BLaER1 treated with 17β-estradiol and CSF1 and Interleukin-3, amounts not matched to agents 10 nM and 100 nM (cell line): Measurements from ENCODE around the gene RECK.

Source experiments
- H3K27ac ChIP-seq, 11 experiments: shearing (Covaris generic); formaldehyde crosslinking; 2 replicates each; pipeline ENCODE4 v1.8.1; 2022
- H3K27me3 ChIP-seq, 11 experiments: shearing (Covaris generic); formaldehyde crosslinking; 2 replicates each; pipeline ENCODE4 v1.8.1; 2022
- H3K36me3 ChIP-seq, 11 experiments: shearing (Covaris generic); formaldehyde crosslinking; 2 replicates each; pipeline ENCODE4 v1.8.1; 2022
- H3K4me1 ChIP-seq, 10 experiments: shearing (Covaris generic); formaldehyde crosslinking; 2 replicates each; pipeline ENCODE4 v1.8.1; 2022
- H3K4me2 ChIP-seq, 11 experiments: shearing (Covaris generic); formaldehyde crosslinking; 2 replicates each; pipeline ENCODE4 v1.8.1; 2022
- H3K4me3 ChIP-seq, 10 experiments: shearing (Covaris generic); formaldehyde crosslinking; 2 replicates each; pipeline ENCODE4 v1.8.1; 2022
- H3K9ac ChIP-seq, 11 experiments: shearing (Covaris generic); formaldehyde crosslinking; 2 replicates each; pipeline ENCODE4 v1.8.1; 2022
- H3K9me3 ChIP-seq, 11 experiments: shearing (Covaris generic); formaldehyde crosslinking; replicated peaks in 1 of 11; 2 replicates each; pipeline ENCODE4 v1.8.1; 2022
- H4K20me1 ChIP-seq, 11 experiments: shearing (Covaris generic); formaldehyde crosslinking; 2 replicates each; pipeline ENCODE4 v1.8.1; 2022
- Cebpa-rat ChIP-seq, 11 experiments: shearing (Covaris generic); IDR thresholded peaks; 2 replicates each; pipeline ENCODE4 v1.8.1; 2022

The RECK gene

DNA sequence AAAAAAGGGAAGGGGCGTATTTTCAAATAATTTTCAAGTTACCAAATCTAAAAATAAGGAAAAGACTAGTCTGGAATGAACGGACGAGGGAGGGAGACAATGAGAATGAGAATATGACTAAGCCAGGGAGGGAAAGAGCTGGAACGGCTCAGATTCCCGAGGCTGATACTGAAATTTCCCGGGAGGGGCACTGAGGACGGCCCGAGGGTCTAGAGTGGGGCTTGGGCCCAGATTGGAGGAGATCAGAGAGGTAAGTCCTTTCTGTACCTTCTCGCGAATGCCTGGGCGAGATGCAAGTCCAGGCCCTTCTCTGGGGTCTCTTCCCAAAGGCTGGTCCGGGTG is 129.1 kb downstream of the RECK start:
- peaks cover 0 to 38% (median 16%) of the 10 kb centered on the region in 10 experiments; a peak in 16 of 20 replicates for H3K4me1 ChIP-seq
- peaks cover 0 to 15% (median 4%) of the 10 kb centered on the region in 11 experiments; a peak in 7 of 22 replicates for H3K36me3 ChIP-seq
- H3K4me3 ChIP-seq, result no peak overlapping the region
- H3K27ac ChIP-seq, result no peak overlapping the region
- H3K27me3 ChIP-seq, result no peaks in the 10 kb centered on the region
- H3K9ac ChIP-seq, result no peak overlapping the region
- H3K9me3 ChIP-seq, result no peaks in the 10 kb centered on the region
- peak overlapping the region in 4 of 11 experiments; percentile 22 to 93 (median 76); a peak in 4 of 22 replicates for H3K4me2 ChIP-seq
- no peaks in the 10 kb centered on the region for H4K20me1 ChIP-seq
- TF ChIP-seq Cebpa-rat (IDR thresholded peaks at IDR 0.05), result no peak

DNA sequence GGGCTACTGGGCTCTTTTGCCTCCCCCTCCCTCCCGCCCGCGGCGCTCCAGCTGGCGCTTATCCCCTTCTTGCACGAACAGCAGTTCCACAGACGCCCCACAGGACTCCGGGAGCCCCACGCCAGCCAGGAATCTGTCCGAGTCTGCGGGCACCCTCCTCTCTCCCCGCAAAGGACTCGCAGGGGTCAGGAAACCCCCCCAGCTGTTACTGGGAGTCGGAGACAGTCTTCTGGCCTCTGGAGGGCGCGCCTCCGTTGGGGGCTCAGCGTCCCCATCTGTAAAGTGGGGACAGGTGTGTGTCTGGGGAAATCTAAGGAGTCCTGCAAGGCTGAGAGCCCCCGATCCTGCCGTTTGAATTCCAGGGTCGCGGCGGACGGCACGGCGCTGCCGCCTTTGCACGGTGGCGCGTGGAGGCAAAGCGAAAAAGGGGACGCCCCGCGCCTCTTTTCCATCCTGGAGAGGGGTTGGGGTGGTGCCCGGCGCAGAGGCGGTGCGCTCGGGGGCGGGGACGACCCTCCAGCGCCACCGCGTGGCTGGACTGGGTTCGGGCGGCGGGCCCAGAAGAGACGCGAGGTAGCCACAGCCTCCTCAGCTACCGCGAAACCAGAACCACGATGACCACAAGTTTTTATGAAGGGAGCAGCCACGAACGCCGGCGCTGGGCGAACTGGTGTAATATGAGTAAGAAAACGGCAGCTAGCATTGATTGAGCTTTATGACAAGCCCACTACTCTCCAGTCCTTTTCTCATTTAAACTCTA is 129.6 kb downstream of the RECK start:
- Histone ChIP-seq H3K27ac (peak overlapping the region in 2 of 11 experiments; percentile 22 to 34; a peak in 1 of 22 replicates), H3K4me2 (peak overlapping the region; percentile 61 to 93 (median 75)), H3K27me3 (no peaks in the 10 kb centered on the region), H3K9me3 (no peaks in the 10 kb centered on the region), H3K4me3 (peak overlapping the region in 7 of 10 experiments; percentile 40 to 63 (median 48); a peak in 13 of 20 replicates), H3K9ac (peak overlapping the region in 6 of 11 experiments; percentile 20 to 53 (median 40); a peak in 6 of 22 replicates), H4K20me1 (no peaks in the 10 kb centered on the region), H3K36me3 (peaks cover 0 to 14% (median 4%) of the 10 kb centered on the region in 11 experiments; a peak in 7 of 22 replicates), H3K4me1 (peaks cover 0 to 38% (median 16%) of the 10 kb centered on the region in 10 experiments; a peak in 16 of 20 replicates)
- no peak for TF ChIP-seq Cebpa-rat (IDR thresholded peaks at IDR 0.05)

DNA sequence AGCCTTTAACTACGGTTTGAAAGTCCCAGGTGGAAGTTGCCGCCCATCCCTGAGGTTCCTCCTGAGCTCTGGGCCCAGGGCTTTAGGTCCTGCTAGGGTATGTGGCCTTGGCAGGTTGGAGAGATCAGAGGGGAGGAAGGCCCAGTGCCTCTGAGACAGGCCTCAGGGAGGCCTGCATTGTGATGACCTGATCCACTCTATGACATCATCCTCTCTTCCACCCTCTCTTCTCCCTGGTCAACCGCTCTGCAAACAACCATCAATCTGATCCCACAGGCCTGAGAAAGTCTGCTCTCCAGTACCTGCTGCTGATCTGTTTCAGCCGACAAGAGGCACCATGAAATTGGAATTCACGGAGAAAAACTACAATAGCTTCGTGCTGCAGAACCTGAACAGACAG is 132.5 kb downstream of the RECK start, which contains the start of gene CCIN:
CCIN (plus strand) TSS at position 223 of the 400 bp plus-strand sequence; CDS start at position 338, 115 bp downstream.
- H3K36me3 ChIP-seq, result no peaks in the 10 kb centered on the region
- no peaks in the 10 kb centered on the region for H3K27me3 ChIP-seq
- H3K9me3 ChIP-seq, result no peaks in the 10 kb centered on the region
- no peak within 1 kb of the TSS for H3K4me2 ChIP-seq
- no peak within 1 kb of the TSS for H3K9ac ChIP-seq
- no peak within 1 kb of the TSS for H3K27ac ChIP-seq
- H3K4me1 ChIP-seq, result peaks cover 0 to 23% (median 5%) of the 10 kb centered on the region in 10 experiments; a peak in 8 of 20 replicates
- TF ChIP-seq Cebpa-rat (IDR thresholded peaks at IDR 0.05), result no peak
- no peaks in the 10 kb centered on the region for H4K20me1 ChIP-seq
- no peak within 1 kb of the TSS for H3K4me3 ChIP-seq

DNA sequence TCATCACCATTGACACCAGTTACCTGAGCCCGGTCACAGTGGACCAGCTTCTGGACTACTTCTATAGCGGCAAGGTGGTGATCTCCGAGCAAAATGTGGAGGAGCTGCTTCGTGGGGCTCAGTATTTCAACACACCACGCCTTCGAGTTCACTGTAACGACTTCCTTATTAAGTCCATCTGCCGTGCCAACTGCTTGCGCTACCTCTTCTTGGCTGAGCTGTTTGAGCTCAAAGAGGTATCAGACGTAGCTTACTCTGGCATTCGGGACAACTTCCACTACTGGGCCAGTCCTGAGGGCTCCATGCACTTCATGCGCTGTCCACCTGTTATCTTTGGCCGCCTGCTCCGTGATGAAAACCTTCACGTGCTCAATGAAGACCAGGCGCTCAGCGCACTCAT is 133.0 kb downstream of the RECK start:
- no peaks in the 10 kb centered on the region for H3K27me3 ChIP-seq
- H3K4me2 ChIP-seq, result no peak overlapping the region
- no peaks in the 10 kb centered on the region for H4K20me1 ChIP-seq
- H3K4me3 ChIP-seq, result no peak overlapping the region
- TF ChIP-seq Cebpa-rat (IDR thresholded peaks at IDR 0.05), result no peak
- no peak overlapping the region for H3K9ac ChIP-seq
- H3K27ac ChIP-seq, result no peak overlapping the region
- no peaks in the 10 kb centered on the region for H3K9me3 ChIP-seq
- H3K4me1 ChIP-seq, result peaks cover 0 to 19% (median 4%) of the 10 kb centered on the region in 10 experiments; a peak in 8 of 20 replicates
- H3K36me3 ChIP-seq, result no peaks in the 10 kb centered on the region

DNA sequence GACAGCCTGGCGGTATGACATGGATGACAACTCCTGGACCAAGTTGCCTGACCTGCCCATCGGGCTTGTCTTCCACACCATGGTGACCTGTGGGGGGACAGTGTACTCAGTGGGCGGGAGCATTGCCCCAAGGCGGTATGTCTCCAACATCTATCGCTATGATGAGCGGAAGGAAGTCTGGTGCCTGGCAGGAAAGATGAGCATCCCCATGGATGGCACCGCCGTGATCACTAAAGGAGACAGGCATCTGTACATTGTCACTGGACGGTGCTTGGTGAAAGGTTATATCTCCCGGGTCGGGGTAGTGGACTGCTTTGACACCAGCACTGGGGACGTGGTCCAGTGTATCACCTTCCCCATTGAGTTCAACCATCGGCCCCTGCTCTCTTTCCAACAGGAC is 133.8 kb downstream of the RECK start:
- TF ChIP-seq Cebpa-rat (IDR thresholded peaks at IDR 0.05), result no peak
- H3K36me3 ChIP-seq, result no peaks in the 10 kb centered on the region
- no peaks in the 10 kb centered on the region for H3K9me3 ChIP-seq
- no peak overlapping the region for H3K4me3 ChIP-seq
- peaks cover 0 to 10% (median 1%) of the 10 kb centered on the region in 10 experiments; a peak in 7 of 20 replicates for H3K4me1 ChIP-seq
- no peak overlapping the region for H3K4me2 ChIP-seq
- no peak overlapping the region for H3K9ac ChIP-seq
- no peaks in the 10 kb centered on the region for H3K27me3 ChIP-seq
- H3K27ac ChIP-seq, result no peak overlapping the region
- H4K20me1 ChIP-seq, result no peaks in the 10 kb centered on the region

DNA sequence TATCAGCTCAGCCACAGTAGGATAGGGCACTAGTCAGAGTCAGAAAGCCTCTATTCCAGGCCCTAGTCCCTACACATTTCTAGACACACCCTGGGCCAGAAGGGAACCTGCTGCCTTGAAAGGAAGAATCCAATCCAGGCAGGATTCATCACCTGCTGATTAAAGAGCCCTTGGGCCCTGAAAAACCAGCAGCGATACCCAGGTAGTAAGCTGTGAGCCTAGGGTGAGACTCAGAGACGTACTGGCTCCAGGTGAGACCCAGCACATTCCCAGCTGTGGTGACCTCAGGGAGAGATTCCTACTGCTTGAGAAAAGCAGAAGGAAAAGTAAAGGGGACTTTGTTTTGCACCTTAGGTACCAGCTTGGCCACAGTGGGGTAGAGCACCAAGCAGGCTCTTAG is 137.1 kb downstream of the RECK start:
- Histone ChIP-seq H3K9me3 (no peaks in the 10 kb centered on the region), H3K27ac (no peak overlapping the region), H3K27me3 (no peaks in the 10 kb centered on the region), H3K4me2 (no peak overlapping the region), H3K9ac (no peak overlapping the region), H3K36me3 (no peaks in the 10 kb centered on the region), H4K20me1 (no peaks in the 10 kb centered on the region), H3K4me1 (peaks cover 0 to 11% (median 8%) of the 10 kb centered on the region in 10 experiments; a peak in 13 of 20 replicates), H3K4me3 (no peak overlapping the region)
- TF ChIP-seq Cebpa-rat (IDR thresholded peaks at IDR 0.05), result no peak
